ENCODE results near the gene ZNF133.
A peak's percentile ranks its signal among the peaks of the same experiment; 100 is the strongest.

ZNF133 gene

GRCh38 chr20:18288749-18289267, 481 bp downstream of the ZNF133 start:
- Histone ChIP-seq H3K9me3 (replicated peaks; ENCODE audit: low read length) (no peaks in the 10 kb centered on the region), H3K4me3 (ENCODE audit: low read length) (peak overlapping the region; percentile 88), H3K4me1 (ENCODE audit: control insufficient read depth, insufficient read depth, low read length) (peaks cover 10% of the 10 kb centered on the region), H3K4me2 (ENCODE audit: low read length) (peak overlapping the region; percentile 91), H3K27me3 (ENCODE audit: control insufficient read depth, insufficient read depth, low read length) (peaks cover 3% of the 10 kb centered on the region), H3K9ac (ENCODE audit: low read depth, low read length) (peak overlapping the region; percentile 96), H3K36me3 (ENCODE audit: insufficient read depth, low read length) (peaks cover 16% of the 10 kb centered on the region)

DNA sequence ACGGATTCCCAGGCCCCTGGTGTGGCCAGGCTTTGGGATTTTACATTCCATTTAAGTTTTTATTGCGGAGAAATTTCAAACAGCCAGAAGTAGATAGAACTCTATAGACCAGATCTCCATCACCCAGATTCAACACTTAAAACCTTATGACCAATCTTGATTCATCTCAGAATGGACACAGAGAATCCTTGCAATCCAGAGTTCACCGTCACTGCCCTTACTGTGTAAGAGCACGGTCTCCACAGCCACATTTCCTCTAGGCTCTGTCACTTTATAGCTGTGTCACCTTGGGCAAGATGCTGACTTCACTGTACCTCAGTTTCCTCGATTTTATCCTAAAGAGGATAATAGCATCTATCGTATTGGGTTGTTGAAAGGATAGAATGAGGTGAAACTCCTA, 979 bp downstream of the ZNF133 start:
- Histone ChIP-seq H3K4me2 (ENCODE audit: low read length) (peak overlapping the region; percentile 91), H3K9ac (ENCODE audit: low read depth, low read length) (peak overlapping the region; percentile 96), H3K4me3 (ENCODE audit: low read length) (peak overlapping the region; percentile 88), H3K4me1 (ENCODE audit: control insufficient read depth, insufficient read depth, low read length) (peaks cover 10% of the 10 kb centered on the region), H3K36me3 (ENCODE audit: insufficient read depth, low read length) (peaks cover 16% of the 10 kb centered on the region), H3K27me3 (ENCODE audit: control insufficient read depth, insufficient read depth, low read length) (no peaks in the 10 kb centered on the region), H3K9me3 (replicated peaks; ENCODE audit: low read length) (no peaks in the 10 kb centered on the region)

- Histone ChIP-seq H3K9ac (ENCODE audit: low read depth, low read length) (no peak overlapping the region), H3K4me1 (ENCODE audit: control insufficient read depth, insufficient read depth, low read length) (no peaks in the 10 kb centered on the region), H3K36me3 (ENCODE audit: insufficient read depth, low read length) (peaks cover 20% of the 10 kb centered on the region), H3K27me3 (ENCODE audit: control insufficient read depth, insufficient read depth, low read length) (no peaks in the 10 kb centered on the region), H3K4me2 (ENCODE audit: low read length) (no peak overlapping the region), H3K9me3 (replicated peaks; ENCODE audit: low read length) (no peaks in the 10 kb centered on the region), H3K4me3 (ENCODE audit: low read length) (no peak overlapping the region)
Observed at GRCh38 chr20:18299364-18299763, 11.0 kb downstream of the ZNF133 start.

- Histone ChIP-seq H3K4me2 (ENCODE audit: low read length) (no peak overlapping the region), H3K9ac (ENCODE audit: low read depth, low read length) (no peak overlapping the region), H3K27me3 (ENCODE audit: control insufficient read depth, insufficient read depth, low read length) (no peaks in the 10 kb centered on the region), H3K4me3 (ENCODE audit: low read length) (no peak overlapping the region), H3K36me3 (ENCODE audit: insufficient read depth, low read length) (peaks cover 13% of the 10 kb centered on the region), H3K4me1 (ENCODE audit: control insufficient read depth, insufficient read depth, low read length) (no peaks in the 10 kb centered on the region), H3K9me3 (replicated peaks; ENCODE audit: low read length) (no peaks in the 10 kb centered on the region)
Observed at GRCh38 chr20:18304618-18305017, 16.3 kb downstream of the ZNF133 start.

DNA sequence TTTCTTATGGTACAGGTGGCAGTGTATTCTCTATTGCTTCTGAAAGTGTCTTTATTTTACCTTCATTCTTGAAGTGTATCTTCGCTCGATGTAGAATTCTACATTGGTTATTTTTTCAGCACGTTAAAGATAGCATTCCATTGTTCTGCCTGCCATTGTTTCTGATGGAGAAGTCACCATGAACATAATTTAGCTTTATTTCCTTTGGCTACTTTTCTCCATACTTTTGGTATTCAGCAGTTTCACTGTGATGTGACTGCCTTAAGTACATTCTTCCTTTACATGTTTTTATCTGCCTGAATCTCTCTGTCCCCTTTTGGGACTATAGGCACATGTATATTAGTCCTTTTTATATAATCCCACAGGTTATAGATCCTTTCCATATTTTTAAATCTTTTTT, 19.0 kb downstream of the ZNF133 start:
- H3K4me3 ChIP-seq (ENCODE audit: low read length): no peak overlapping the region
- no peaks in the 10 kb centered on the region for H3K4me1 ChIP-seq (ENCODE audit: control insufficient read depth, insufficient read depth, low read length)
- H3K4me2 ChIP-seq (ENCODE audit: low read length): no peak overlapping the region
- H3K36me3 ChIP-seq (ENCODE audit: insufficient read depth, low read length): peaks cover 13% of the 10 kb centered on the region
- H3K9ac ChIP-seq (ENCODE audit: low read depth, low read length): no peak overlapping the region
- no peaks in the 10 kb centered on the region for H3K9me3 ChIP-seq (replicated peaks; ENCODE audit: low read length)
- H3K27me3 ChIP-seq (ENCODE audit: control insufficient read depth, insufficient read depth, low read length): no peaks in the 10 kb centered on the region

DNA sequence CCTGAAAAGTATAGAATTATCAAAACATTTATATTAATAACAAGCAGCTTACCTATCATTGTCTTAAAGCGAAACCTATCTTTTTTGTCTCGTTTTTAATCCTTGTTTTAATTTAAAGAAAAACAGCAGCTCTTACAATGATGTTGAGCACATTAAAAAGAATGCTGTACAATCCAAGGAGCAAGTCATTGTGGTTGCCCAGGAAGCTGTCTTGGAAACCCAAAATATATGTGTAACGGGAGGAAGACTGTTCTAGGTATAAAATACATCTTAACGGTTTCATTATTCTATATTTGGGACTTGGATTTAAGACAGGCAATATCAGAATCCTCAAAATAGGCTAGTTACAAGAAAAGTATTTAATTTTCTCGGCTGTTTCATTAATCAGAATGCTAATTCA, 21.7 kb downstream of the ZNF133 start:
- Histone ChIP-seq H3K27me3 (ENCODE audit: control insufficient read depth, insufficient read depth, low read length) (no peaks in the 10 kb centered on the region), H3K4me3 (ENCODE audit: low read length) (no peak overlapping the region), H3K4me2 (ENCODE audit: low read length) (no peak overlapping the region), H3K9ac (ENCODE audit: low read depth, low read length) (no peak overlapping the region), H3K4me1 (ENCODE audit: control insufficient read depth, insufficient read depth, low read length) (peaks cover 7% of the 10 kb centered on the region), H3K9me3 (replicated peaks; ENCODE audit: low read length) (no peaks in the 10 kb centered on the region), H3K36me3 (ENCODE audit: insufficient read depth, low read length) (peaks cover 20% of the 10 kb centered on the region)

DNA sequence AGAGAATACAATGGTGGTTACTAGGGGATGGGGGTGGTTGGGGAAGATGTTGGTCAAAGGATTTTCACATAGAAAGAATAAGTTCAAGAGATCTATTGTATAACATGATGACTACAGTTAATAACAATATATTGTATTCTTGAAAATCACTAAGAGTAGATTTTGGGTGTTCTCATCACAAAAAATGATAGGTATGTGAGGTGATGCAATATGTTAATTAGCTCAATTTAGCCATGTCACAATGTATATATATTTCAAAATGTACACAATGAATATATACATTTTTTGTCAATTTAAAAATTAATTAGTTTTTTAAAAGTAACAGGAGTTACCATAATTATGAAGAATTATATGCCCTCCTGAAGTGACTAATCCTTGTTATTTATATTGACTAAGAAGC, 22.3 kb downstream of the ZNF133 start:
- Histone ChIP-seq H3K4me1 (ENCODE audit: control insufficient read depth, insufficient read depth, low read length) (peaks cover 9% of the 10 kb centered on the region), H3K9ac (ENCODE audit: low read depth, low read length) (no peak overlapping the region), H3K27me3 (ENCODE audit: control insufficient read depth, insufficient read depth, low read length) (no peaks in the 10 kb centered on the region), H3K9me3 (replicated peaks; ENCODE audit: low read length) (no peaks in the 10 kb centered on the region), H3K4me3 (ENCODE audit: low read length) (no peak overlapping the region), H3K36me3 (ENCODE audit: insufficient read depth, low read length) (peaks cover 25% of the 10 kb centered on the region), H3K4me2 (ENCODE audit: low read length) (no peak overlapping the region)

DNA sequence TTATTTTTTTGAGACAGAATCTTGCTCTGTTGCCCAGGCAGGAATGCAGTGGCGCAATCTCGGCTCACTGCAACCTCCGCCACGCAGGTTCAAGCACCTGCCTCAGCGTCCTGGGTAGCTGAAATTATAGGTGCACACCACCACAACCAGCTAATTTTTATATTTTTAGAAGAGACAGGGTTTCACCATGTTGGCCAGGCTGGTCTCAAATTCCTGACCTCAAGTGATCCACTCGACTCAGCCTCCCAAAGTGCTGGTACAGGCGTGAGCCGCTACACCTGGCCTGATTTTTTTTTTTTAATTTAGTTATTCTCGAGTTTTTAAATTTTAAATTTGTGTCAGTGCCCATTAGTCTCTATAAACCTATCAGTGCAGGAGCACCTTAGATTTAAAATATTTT, 24.4 kb downstream of the ZNF133 start:
- Histone ChIP-seq H3K4me3 (ENCODE audit: low read length) (no peak overlapping the region), H3K4me1 (ENCODE audit: control insufficient read depth, insufficient read depth, low read length) (peaks cover 9% of the 10 kb centered on the region), H3K9ac (ENCODE audit: low read depth, low read length) (no peak overlapping the region), H3K27me3 (ENCODE audit: control insufficient read depth, insufficient read depth, low read length) (no peaks in the 10 kb centered on the region), H3K4me2 (ENCODE audit: low read length) (no peak overlapping the region), H3K9me3 (replicated peaks; ENCODE audit: low read length) (no peaks in the 10 kb centered on the region), H3K36me3 (ENCODE audit: insufficient read depth, low read length) (peaks cover 34% of the 10 kb centered on the region)

DNA sequence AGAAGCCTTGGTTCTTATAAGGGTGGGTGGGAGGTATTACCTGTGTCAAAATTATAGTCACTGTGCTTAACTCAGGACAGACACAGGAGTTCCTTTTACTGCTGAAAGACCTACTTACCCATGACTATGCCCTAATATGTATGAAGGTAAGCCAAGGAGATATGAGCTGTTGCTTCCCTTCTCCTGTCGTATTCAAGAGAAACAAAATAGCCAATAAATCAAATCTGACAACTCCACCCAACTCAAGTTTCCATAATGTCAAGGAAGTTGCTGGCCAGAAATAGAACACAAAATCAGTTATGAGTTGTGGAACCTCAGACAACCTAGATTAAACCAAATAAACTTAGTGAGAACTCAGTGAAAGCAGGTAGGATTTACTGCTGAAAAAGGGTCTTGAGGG, 25.1 kb downstream of the ZNF133 start:
- Histone ChIP-seq H3K36me3 (ENCODE audit: insufficient read depth, low read length) (peaks cover 34% of the 10 kb centered on the region), H3K9ac (ENCODE audit: low read depth, low read length) (no peak overlapping the region), H3K27me3 (ENCODE audit: control insufficient read depth, insufficient read depth, low read length) (no peaks in the 10 kb centered on the region), H3K4me1 (ENCODE audit: control insufficient read depth, insufficient read depth, low read length) (peaks cover 9% of the 10 kb centered on the region), H3K9me3 (replicated peaks; ENCODE audit: low read length) (no peaks in the 10 kb centered on the region), H3K4me3 (ENCODE audit: low read length) (no peak overlapping the region), H3K4me2 (ENCODE audit: low read length) (no peak overlapping the region)

DNA sequence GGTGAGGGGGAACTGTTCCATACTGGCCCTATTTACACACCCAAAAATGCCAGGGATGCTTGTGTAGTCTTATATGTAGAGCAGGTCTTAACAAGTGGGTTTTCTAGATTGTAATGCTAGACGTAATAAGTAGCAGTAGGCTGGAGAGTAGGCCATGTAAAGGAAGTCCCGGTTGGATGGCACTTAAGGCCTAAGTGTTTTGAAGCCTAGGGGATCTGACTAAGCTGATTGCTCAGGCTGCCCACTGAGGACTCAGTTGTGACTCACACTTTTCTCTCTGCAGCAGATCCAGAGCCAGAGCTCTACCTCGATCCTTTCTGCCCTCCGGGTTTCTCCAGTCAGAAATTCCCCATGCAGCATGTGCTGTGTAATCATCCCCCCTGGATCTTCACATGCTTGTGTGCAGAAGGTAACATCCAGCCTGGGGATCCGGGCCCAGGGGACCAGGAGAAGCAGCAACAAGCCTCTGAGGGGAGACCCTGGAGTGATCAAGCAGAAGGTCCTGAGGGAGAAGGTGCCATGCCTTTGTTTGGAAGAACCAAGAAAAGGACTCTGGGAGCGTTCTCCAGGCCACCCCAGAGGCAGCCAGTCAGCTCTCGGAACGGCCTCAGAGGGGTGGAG, 26.6 kb downstream of the ZNF133 start:
- Histone ChIP-seq H3K9me3 (replicated peaks; ENCODE audit: low read length) (no peaks in the 10 kb centered on the region), H3K4me1 (ENCODE audit: control insufficient read depth, insufficient read depth, low read length) (peaks cover 9% of the 10 kb centered on the region), H3K4me2 (ENCODE audit: low read length) (no peak overlapping the region), H3K36me3 (ENCODE audit: insufficient read depth, low read length) (peaks cover 26% of the 10 kb centered on the region), H3K9ac (ENCODE audit: low read depth, low read length) (no peak overlapping the region), H3K27me3 (ENCODE audit: control insufficient read depth, insufficient read depth, low read length) (no peaks in the 10 kb centered on the region), H3K4me3 (ENCODE audit: low read length) (no peak overlapping the region)

DNA sequence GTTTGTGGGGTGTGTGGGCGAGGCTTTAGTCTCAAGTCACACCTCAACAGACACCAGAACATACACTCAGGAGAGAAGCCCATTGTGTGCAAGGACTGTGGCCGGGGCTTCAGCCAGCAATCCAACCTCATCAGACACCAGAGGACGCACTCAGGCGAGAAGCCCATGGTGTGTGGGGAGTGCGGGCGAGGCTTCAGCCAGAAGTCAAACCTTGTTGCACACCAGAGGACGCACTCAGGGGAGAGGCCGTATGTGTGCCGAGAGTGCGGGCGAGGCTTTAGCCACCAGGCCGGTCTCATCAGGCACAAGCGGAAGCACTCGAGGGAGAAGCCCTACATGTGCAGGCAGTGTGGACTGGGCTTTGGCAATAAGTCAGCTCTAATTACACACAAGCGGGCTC, 27.8 kb downstream of the ZNF133 start:
- H3K4me1 ChIP-seq (ENCODE audit: control insufficient read depth, insufficient read depth, low read length): peaks cover 9% of the 10 kb centered on the region
- H3K36me3 ChIP-seq (ENCODE audit: insufficient read depth, low read length): peaks cover 26% of the 10 kb centered on the region
- H3K4me2 ChIP-seq (ENCODE audit: low read length): no peak overlapping the region
- no peak overlapping the region for H3K4me3 ChIP-seq (ENCODE audit: low read length)
- no peaks in the 10 kb centered on the region for H3K9me3 ChIP-seq (replicated peaks; ENCODE audit: low read length)
- no peaks in the 10 kb centered on the region for H3K27me3 ChIP-seq (ENCODE audit: control insufficient read depth, insufficient read depth, low read length)
- H3K9ac ChIP-seq (ENCODE audit: low read depth, low read length): no peak overlapping the region

DNA sequence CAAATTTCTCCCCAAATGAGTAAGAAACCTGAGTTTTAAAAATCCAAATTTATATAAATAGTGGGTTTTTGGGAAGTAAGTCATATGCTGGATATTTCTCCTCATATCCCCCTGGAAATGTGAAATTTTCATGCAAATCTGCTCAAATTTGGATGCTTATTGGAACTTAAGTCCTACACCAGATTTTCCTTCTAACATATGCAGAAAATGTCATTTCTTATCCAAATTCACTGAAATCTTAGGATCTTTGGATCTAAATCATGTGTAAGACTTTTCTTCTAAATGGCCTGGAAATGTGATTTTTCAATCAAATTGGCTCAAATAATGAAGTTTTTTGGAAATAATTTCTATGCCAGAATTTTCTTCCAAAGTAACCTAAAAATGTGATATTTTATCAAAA, 33.0 kb downstream of the ZNF133 start:
- Histone ChIP-seq H3K9ac (ENCODE audit: low read depth, low read length) (no peak overlapping the region), H3K4me1 (ENCODE audit: control insufficient read depth, insufficient read depth, low read length) (no peaks in the 10 kb centered on the region), H3K4me2 (ENCODE audit: low read length) (no peak overlapping the region), H3K27me3 (ENCODE audit: control insufficient read depth, insufficient read depth, low read length) (no peaks in the 10 kb centered on the region), H3K4me3 (ENCODE audit: low read length) (no peak overlapping the region), H3K36me3 (ENCODE audit: insufficient read depth, low read length) (peaks cover 6% of the 10 kb centered on the region), H3K9me3 (replicated peaks; ENCODE audit: low read length) (no peaks in the 10 kb centered on the region)
